ENCODE data around the gene NFIX. TPM values are rescaled to one million over a fixed set of nuclear protein-coding genes. Genes with fewer than 3 reads are reported as not detected.

NFIX gene
- total and polyA plus RNA-seq, 9 of the 15 experiments (the other 6 are each of a cell fraction or from before 2014, with no cell fraction given): 0.28 to 26.8 (median 5.4) TPM

- no peak for TF ChIP-seq KAT8 (IDR thresholded peaks at IDR 0.05; ENCODE audit: low read depth)
- TF ChIP-seq ZNF589 (CRISPR knock-in tag; IDR thresholded peaks at IDR 0.05; ENCODE audit: low read depth): no peak
- TF ChIP-seq, protein P1, sequence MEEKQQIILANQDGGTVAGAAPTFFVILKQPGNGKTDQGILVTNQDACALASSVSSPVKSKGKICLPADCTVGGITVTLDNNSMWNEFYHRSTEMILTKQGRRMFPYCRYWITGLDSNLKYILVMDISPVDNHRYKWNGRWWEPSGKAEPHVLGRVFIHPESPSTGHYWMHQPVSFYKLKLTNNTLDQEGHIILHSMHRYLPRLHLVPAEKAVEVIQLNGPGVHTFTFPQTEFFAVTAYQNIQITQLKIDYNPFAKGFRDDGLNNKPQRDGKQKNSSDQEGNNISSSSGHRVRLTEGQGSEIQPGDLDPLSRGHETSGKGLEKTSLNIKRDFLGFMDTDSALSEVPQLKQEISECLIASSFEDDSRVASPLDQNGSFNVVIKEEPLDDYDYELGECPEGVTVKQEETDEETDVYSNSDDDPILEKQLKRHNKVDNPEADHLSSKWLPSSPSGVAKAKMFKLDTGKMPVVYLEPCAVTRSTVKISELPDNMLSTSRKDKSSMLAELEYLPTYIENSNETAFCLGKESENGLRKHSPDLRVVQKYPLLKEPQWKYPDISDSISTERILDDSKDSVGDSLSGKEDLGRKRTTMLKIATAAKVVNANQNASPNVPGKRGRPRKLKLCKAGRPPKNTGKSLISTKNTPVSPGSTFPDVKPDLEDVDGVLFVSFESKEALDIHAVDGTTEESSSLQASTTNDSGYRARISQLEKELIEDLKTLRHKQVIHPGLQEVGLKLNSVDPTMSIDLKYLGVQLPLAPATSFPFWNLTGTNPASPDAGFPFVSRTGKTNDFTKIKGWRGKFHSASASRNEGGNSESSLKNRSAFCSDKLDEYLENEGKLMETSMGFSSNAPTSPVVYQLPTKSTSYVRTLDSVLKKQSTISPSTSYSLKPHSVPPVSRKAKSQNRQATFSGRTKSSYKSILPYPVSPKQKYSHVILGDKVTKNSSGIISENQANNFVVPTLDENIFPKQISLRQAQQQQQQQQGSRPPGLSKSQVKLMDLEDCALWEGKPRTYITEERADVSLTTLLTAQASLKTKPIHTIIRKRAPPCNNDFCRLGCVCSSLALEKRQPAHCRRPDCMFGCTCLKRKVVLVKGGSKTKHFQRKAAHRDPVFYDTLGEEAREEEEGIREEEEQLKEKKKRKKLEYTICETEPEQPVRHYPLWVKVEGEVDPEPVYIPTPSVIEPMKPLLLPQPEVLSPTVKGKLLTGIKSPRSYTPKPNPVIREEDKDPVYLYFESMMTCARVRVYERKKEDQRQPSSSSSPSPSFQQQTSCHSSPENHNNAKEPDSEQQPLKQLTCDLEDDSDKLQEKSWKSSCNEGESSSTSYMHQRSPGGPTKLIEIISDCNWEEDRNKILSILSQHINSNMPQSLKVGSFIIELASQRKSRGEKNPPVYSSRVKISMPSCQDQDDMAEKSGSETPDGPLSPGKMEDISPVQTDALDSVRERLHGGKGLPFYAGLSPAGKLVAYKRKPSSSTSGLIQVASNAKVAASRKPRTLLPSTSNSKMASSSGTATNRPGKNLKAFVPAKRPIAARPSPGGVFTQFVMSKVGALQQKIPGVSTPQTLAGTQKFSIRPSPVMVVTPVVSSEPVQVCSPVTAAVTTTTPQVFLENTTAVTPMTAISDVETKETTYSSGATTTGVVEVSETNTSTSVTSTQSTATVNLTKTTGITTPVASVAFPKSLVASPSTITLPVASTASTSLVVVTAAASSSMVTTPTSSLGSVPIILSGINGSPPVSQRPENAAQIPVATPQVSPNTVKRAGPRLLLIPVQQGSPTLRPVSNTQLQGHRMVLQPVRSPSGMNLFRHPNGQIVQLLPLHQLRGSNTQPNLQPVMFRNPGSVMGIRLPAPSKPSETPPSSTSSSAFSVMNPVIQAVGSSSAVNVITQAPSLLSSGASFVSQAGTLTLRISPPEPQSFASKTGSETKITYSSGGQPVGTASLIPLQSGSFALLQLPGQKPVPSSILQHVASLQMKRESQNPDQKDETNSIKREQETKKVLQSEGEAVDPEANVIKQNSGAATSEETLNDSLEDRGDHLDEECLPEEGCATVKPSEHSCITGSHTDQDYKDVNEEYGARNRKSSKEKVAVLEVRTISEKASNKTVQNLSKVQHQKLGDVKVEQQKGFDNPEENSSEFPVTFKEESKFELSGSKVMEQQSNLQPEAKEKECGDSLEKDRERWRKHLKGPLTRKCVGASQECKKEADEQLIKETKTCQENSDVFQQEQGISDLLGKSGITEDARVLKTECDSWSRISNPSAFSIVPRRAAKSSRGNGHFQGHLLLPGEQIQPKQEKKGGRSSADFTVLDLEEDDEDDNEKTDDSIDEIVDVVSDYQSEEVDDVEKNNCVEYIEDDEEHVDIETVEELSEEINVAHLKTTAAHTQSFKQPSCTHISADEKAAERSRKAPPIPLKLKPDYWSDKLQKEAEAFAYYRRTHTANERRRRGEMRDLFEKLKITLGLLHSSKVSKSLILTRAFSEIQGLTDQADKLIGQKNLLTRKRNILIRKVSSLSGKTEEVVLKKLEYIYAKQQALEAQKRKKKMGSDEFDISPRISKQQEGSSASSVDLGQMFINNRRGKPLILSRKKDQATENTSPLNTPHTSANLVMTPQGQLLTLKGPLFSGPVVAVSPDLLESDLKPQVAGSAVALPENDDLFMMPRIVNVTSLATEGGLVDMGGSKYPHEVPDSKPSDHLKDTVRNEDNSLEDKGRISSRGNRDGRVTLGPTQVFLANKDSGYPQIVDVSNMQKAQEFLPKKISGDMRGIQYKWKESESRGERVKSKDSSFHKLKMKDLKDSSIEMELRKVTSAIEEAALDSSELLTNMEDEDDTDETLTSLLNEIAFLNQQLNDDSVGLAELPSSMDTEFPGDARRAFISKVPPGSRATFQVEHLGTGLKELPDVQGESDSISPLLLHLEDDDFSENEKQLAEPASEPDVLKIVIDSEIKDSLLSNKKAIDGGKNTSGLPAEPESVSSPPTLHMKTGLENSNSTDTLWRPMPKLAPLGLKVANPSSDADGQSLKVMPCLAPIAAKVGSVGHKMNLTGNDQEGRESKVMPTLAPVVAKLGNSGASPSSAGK (IDR thresholded peaks at IDR 0.05): no peak
- no peak for TF ChIP-seq CHAMP1 (IDR thresholded peaks at IDR 0.05)
- TF ChIP-seq COPS2 (conservative IDR thresholded peaks at IDR 0.05): no peak
- TF ChIP-seq POLR2H (tag; IDR thresholded peaks at IDR 0.05; ENCODE audit: low read depth): peak; percentile 84
- TF ChIP-seq, protein P2, sequence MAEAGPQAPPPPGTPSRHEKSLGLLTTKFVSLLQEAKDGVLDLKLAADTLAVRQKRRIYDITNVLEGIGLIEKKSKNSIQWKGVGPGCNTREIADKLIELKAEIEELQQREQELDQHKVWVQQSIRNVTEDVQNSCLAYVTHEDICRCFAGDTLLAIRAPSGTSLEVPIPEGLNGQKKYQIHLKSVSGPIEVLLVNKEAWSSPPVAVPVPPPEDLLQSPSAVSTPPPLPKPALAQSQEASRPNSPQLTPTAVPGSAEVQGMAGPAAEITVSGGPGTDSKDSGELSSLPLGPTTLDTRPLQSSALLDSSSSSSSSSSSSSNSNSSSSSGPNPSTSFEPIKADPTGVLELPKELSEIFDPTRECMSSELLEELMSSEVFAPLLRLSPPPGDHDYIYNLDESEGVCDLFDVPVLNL (CRISPR knock-in tag; IDR thresholded peaks at IDR 0.05; ENCODE audit: low read depth): no peak
- peak; percentile 44; the same call in 1 of the 2 replicates for TF ChIP-seq PML (IDR thresholded peaks at IDR 0.05; ENCODE audit: low read length)
- no peak for TF ChIP-seq SRSF7 (optimal IDR thresholded peaks at IDR 0.05; ENCODE audit: low read depth, low read length)
- no peak for TF ChIP-seq ZC3H11A (IDR thresholded peaks at IDR 0.05; ENCODE audit: low read depth, low read length)
- peak; percentile 62 for TF ChIP-seq ZNF316 (IDR thresholded peaks at IDR 0.05)
Measured at GRCh38 chr19:12956446-12957388, 38.6 kb upstream of the NFIX start, which contains the start of gene GADD45GIP1 (continued).
